ENCODE data around the gene SH3RF3. TPM values are rescaled to one million over a fixed set of nuclear protein-coding genes. Genes with fewer than 3 reads are reported as not detected.

The SH3RF3 gene
- total RNA-seq, 2 donors from 2014 or later: 1.5 to 1.8 TPM

DNA sequence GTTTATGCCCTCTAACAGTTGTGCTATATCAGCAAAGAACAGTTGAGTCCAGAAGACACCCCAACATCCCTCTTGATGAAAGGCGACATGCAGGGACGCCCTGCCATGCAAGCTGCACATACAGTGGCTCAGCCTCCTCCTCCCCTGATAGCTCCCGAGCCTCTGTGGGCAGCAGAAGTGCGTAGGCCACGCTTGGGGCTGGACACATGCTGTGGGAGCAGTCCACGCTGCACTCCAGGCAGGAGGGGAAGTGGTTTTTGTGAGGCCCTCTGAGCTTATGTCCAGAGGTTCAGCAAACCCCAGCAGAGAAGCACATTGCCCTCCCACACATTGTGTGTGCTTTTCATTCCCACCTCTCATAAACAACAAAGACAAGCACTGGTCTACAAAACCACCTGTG lies 322.7 kb downstream of the SH3RF3 start:
- Histone ChIP-seq H3K9me3 (ENCODE audit: control insufficient read depth, low read length) (no peaks in the 10 kb centered on the region), H3K4me3 (ENCODE audit: low read length) (no peak overlapping the region), H3K4me1 (ENCODE audit: control insufficient read depth, insufficient read depth, low read length) (no peaks in the 10 kb centered on the region), H3K9ac (ENCODE audit: extremely low read depth, low read length, poor library complexity, severe bottlenecking) (no peak overlapping the region), H3K27me3 (ENCODE audit: control insufficient read depth, insufficient read depth, low read length, poor library complexity, severe bottlenecking) (no peaks in the 10 kb centered on the region), H3K36me3 (ENCODE audit: control insufficient read depth, insufficient read depth, low read length) (no peaks in the 10 kb centered on the region), H3K27ac (ENCODE audit: low read depth, low read length) (no peak overlapping the region)
- Mint-ChIP-seq H3K27ac (no peak overlapping the region), H3K4me1 (no peaks in the 10 kb centered on the region), H3K9me3 (no peaks in the 10 kb centered on the region), H3K4me3 (no peak overlapping the region), H3K27me3 (ENCODE audit: insufficient read depth) (no peaks in the 10 kb centered on the region), H3K36me3 (ENCODE audit: low read depth) (no peaks in the 10 kb centered on the region)
- peak; percentile 24 for DNase-seq
- 90 to 94% methylated on average over 2 to 6 of the region's 6 CpGs for WGBS, 2 experiments (ENCODE audit: insufficient coverage in 1 of 2, insufficient read length in 1 of 2)
- TF ChIP-seq, protein P1, sequence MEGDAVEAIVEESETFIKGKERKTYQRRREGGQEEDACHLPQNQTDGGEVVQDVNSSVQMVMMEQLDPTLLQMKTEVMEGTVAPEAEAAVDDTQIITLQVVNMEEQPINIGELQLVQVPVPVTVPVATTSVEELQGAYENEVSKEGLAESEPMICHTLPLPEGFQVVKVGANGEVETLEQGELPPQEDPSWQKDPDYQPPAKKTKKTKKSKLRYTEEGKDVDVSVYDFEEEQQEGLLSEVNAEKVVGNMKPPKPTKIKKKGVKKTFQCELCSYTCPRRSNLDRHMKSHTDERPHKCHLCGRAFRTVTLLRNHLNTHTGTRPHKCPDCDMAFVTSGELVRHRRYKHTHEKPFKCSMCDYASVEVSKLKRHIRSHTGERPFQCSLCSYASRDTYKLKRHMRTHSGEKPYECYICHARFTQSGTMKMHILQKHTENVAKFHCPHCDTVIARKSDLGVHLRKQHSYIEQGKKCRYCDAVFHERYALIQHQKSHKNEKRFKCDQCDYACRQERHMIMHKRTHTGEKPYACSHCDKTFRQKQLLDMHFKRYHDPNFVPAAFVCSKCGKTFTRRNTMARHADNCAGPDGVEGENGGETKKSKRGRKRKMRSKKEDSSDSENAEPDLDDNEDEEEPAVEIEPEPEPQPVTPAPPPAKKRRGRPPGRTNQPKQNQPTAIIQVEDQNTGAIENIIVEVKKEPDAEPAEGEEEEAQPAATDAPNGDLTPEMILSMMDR (conservative IDR thresholded peaks at IDR 0.05): no peak

DNA sequence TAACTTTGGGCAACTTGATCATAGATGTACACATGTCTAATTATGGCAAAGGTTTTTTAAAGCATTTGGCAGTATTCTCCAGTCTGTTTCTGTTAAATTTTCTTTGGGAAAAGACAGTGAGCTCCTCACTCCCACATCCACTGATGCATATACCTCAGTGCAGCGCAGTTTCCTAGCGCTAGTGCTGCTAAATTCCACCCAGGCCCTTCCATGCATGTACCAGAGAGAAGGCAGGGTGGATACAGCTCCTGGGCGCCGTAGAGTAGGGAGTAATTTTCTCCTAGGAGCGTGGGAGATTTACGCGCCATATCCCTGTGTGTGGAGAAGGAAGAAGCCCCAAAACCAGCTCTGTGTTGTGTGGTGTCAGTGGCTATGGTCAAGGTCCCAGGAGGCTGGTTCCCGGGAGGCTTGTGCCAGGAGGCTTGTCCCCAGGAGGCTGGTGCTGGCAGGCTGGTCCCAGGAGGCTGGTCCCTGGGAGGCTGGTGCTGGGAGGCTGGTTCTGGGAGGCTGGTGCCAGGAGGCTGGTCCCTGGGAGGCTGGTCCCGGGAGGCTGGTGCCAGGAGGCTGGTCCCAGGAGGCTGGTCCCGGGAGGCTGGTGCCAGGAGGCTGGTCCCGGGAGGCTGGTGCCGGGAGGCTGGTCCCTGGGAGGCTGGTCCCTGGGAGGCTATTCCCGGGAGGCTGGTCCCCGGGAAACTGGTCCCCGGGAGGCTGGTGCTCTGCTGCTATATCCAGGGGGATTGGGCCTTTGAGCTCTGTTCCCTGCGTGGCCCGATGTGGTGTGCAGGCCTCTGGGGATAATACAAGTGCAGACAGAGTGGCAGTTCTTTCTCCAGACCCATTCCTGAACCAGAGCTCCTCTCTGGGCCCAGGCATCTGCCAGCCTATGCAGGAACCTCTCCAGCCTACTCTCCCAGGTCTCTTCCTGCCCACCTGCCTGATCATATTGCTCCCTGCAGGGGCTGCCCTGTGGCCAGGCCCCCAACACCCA lies 323.6 kb downstream of the SH3RF3 start:
- Histone ChIP-seq H3K27me3 (ENCODE audit: control insufficient read depth, insufficient read depth, low read length, poor library complexity, severe bottlenecking) (no peaks in the 10 kb centered on the region), H3K4me1 (ENCODE audit: control insufficient read depth, insufficient read depth, low read length) (no peaks in the 10 kb centered on the region), H3K4me3 (ENCODE audit: low read length) (no peak overlapping the region), H3K9me3 (ENCODE audit: control insufficient read depth, low read length) (no peaks in the 10 kb centered on the region), H3K36me3 (ENCODE audit: control insufficient read depth, insufficient read depth, low read length) (no peaks in the 10 kb centered on the region), H3K9ac (ENCODE audit: extremely low read depth, low read length, poor library complexity, severe bottlenecking) (no peak overlapping the region), H3K27ac (ENCODE audit: low read depth, low read length) (no peak overlapping the region)
- no peaks in the 10 kb centered on the region for H3K4me1 Mint-ChIP-seq
- DNase-seq: peak; percentile 26
- no peaks in the 10 kb centered on the region for H3K36me3 Mint-ChIP-seq (ENCODE audit: low read depth)
- H3K9me3 Mint-ChIP-seq: no peaks in the 10 kb centered on the region
- 93 to 95% methylated on average over 7 to 17 of the region's 17 CpGs for WGBS, 2 experiments (ENCODE audit: insufficient coverage in 1 of 2, insufficient read length in 1 of 2)
- TF ChIP-seq, protein P1 (conservative IDR thresholded peaks at IDR 0.05): no peak
- no peak overlapping the region for H3K4me3 Mint-ChIP-seq
- H3K27ac Mint-ChIP-seq: no peak overlapping the region
- H3K27me3 Mint-ChIP-seq (ENCODE audit: insufficient read depth): no peaks in the 10 kb centered on the region

DNA sequence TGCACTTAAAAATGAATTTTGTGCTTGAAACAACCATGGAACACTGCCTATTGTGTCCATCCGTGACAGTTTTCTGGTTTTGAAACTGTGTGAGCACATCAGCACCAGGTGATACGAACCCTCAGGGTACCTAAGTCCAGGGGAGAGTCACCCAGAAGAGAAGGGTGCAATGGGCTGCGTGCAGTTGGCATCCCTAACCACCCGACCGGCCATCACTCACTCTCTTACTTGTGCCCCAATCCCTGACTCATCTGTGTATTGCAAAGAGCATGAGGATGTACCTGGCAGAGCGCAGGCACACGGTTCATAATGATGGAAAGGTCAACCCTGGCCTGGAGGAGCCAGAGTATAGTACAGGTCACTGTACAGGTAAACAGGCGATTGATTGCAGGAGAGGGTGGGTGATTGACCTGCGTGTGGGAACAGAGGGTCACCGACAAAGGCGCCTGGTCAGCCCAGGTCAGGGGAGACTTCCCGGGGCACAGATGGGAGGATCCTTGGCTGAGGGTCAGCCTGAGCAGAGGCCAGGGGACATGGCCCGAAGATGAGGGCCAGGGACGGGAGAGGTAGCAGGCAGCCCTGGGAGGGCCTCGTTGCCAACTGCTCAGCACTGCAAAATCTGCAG lies 324.5 kb downstream of the SH3RF3 start:
- H3K4me3 Mint-ChIP-seq: no peak overlapping the region
- no peaks in the 10 kb centered on the region for H3K9me3 ChIP-seq (ENCODE audit: control insufficient read depth, low read length)
- H3K36me3 Mint-ChIP-seq (ENCODE audit: low read depth): no peaks in the 10 kb centered on the region
- H3K27ac Mint-ChIP-seq: no peak overlapping the region
- H3K9me3 Mint-ChIP-seq: no peaks in the 10 kb centered on the region
- H3K36me3 ChIP-seq (ENCODE audit: control insufficient read depth, insufficient read depth, low read length): no peaks in the 10 kb centered on the region
- no peak overlapping the region for H3K4me3 ChIP-seq (ENCODE audit: low read length)
- no peak overlapping the region for H3K9ac ChIP-seq (ENCODE audit: extremely low read depth, low read length, poor library complexity, severe bottlenecking)
- no peaks in the 10 kb centered on the region for H3K27me3 ChIP-seq (ENCODE audit: control insufficient read depth, insufficient read depth, low read length, poor library complexity, severe bottlenecking)
- H3K4me1 ChIP-seq (ENCODE audit: control insufficient read depth, insufficient read depth, low read length): no peaks in the 10 kb centered on the region
- no peaks in the 10 kb centered on the region for H3K4me1 Mint-ChIP-seq
- TF ChIP-seq, protein P1 (conservative IDR thresholded peaks at IDR 0.05): no peak
- peak; percentile 18 for DNase-seq
- 93 to 99% methylated on average over 10 to 15 of the region's 15 CpGs for WGBS, 2 experiments (ENCODE audit: insufficient coverage in 1 of 2, insufficient read length in 1 of 2)
- H3K27ac ChIP-seq (ENCODE audit: low read depth, low read length): no peak overlapping the region
- H3K27me3 Mint-ChIP-seq (ENCODE audit: insufficient read depth): no peaks in the 10 kb centered on the region
